HEK293 (cell line): ENCODE measurements around the gene SLC25A30.

Source experiments
- HOXA7 ChIP-seq: sonication (generic); formaldehyde crosslinking; IDR thresholded peaks from 2 replicates; pipeline ENCODE4 v1.8.1; 2022; ENCODE audit warnings: missing genetic modification reagents, borderline replicate concordance
- HOXD13 ChIP-seq: sonication (generic); formaldehyde crosslinking; IDR thresholded peaks from 2 replicates; pipeline ENCODE4 v1.8.0; 2022; ENCODE audit warnings: missing genetic modification reagents, borderline replicate concordance
- KLF16 ChIP-seq: fragments of 450-650 bp; formaldehyde crosslinking; IDR thresholded peaks from 2 replicates; pipeline ENCODE4 v1.5.1; 2017; ENCODE audit warnings: missing biosample characterization, missing genetic modification characterization
- YY1 ChIP-seq: fragments of 450-650 bp; formaldehyde crosslinking; IDR thresholded peaks from 2 replicates; pipeline ENCODE4 v1.5.1; 2018; ENCODE audit warnings: missing biosample characterization, missing genetic modification characterization
- ZBTB8A ChIP-seq: fragments of 450-650 bp; formaldehyde crosslinking; IDR thresholded peaks from 2 replicates; pipeline ENCODE4 v1.5.1; 2016; ENCODE audit warnings: missing biosample characterization, missing genetic modification characterization
- ZEB2 ChIP-seq: fragments of 450-650 bp; formaldehyde crosslinking; IDR thresholded peaks from 2 replicates; pipeline ENCODE4 v1.5.1; 2016; ENCODE audit warnings: missing biosample characterization, missing genetic modification characterization
- ZNF174 ChIP-seq: fragments of 450-650 bp; formaldehyde crosslinking; IDR thresholded peaks from 2 replicates; pipeline ENCODE4 v1.5.0; 2017; ENCODE audit warnings: missing biosample characterization, mild to moderate bottlenecking, missing genetic modification characterization
- ZNF19 ChIP-seq: fragments of 450-650 bp; formaldehyde crosslinking; IDR thresholded peaks from 2 replicates; pipeline ENCODE4; 2016; ENCODE audit warnings: missing biosample characterization, missing genetic modification characterization, low read depth
- ZNF202 ChIP-seq: fragments of 450-650 bp; formaldehyde crosslinking; IDR thresholded peaks from 2 replicates; pipeline ENCODE4 v1.5.1; 2016; ENCODE audit warnings: missing biosample characterization, missing genetic modification characterization, borderline replicate concordance
- ZNF280C ChIP-seq: fragments of 450-650 bp; formaldehyde crosslinking; IDR thresholded peaks from 2 replicates; pipeline ENCODE4 v1.5.1; 2016; ENCODE audit warnings: missing biosample characterization, missing genetic modification characterization
- ZNF292 ChIP-seq: fragments of 450-650 bp; formaldehyde crosslinking; IDR thresholded peaks from 2 replicates; pipeline ENCODE4 v1.5.1; 2016; ENCODE audit warnings: low read depth, missing biosample characterization, missing genetic modification characterization, borderline replicate concordance
- ZNF302 ChIP-seq: fragments of 450-650 bp; formaldehyde crosslinking; IDR thresholded peaks from 2 replicates; pipeline ENCODE4 v1.5.1; 2016; ENCODE audit warnings: missing biosample characterization, missing genetic modification characterization, low read depth
- ZNF341 ChIP-seq: fragments of 450-650 bp; formaldehyde crosslinking; IDR thresholded peaks from 2 replicates; pipeline ENCODE4; 2016; ENCODE audit warnings: low read depth, missing biosample characterization, missing genetic modification characterization
- ZNF37A ChIP-seq: fragments of 450-650 bp; IDR thresholded peaks from 2 replicates; pipeline ENCODE4 v1.5.1; 2018; ENCODE audit warnings: missing biosample characterization, missing genetic modification characterization
- ZNF48 ChIP-seq: fragments of 450-650 bp; formaldehyde crosslinking; IDR thresholded peaks from 2 replicates; pipeline ENCODE4 v1.5.1; 2016; ENCODE audit warnings: missing biosample characterization, missing genetic modification characterization
- ZNF558 ChIP-seq: fragments of 450-650 bp; formaldehyde crosslinking; IDR thresholded peaks from 2 replicates; pipeline ENCODE4 v1.5.1; 2016; ENCODE audit warnings: missing biosample characterization, missing genetic modification characterization
- ZNF560 ChIP-seq: fragments of 450-650 bp; formaldehyde crosslinking; IDR thresholded peaks from 2 replicates; pipeline ENCODE4 v1.5.1; 2017; ENCODE audit warnings: missing biosample characterization, missing genetic modification characterization, borderline replicate concordance
- ZNF585B ChIP-seq: fragments of 450-650 bp; formaldehyde crosslinking; IDR thresholded peaks from 2 replicates; pipeline ENCODE4 v1.5.1; 2016; ENCODE audit warnings: missing biosample characterization, missing genetic modification characterization
- ZNF621 ChIP-seq: fragments of 450-650 bp; formaldehyde crosslinking; IDR thresholded peaks from 2 replicates; pipeline ENCODE4 v1.5.1; 2017; ENCODE audit warnings: missing biosample characterization, missing genetic modification characterization
- ZNF623 ChIP-seq: fragments of 450-650 bp; formaldehyde crosslinking; IDR thresholded peaks from 2 replicates; pipeline ENCODE4 v1.5.1; 2016; ENCODE audit warnings: missing biosample characterization, missing genetic modification characterization
- ZNF624 ChIP-seq: fragments of 450-650 bp; formaldehyde crosslinking; IDR thresholded peaks from 2 replicates; pipeline ENCODE4 v1.5.1; 2017; ENCODE audit warnings: missing biosample characterization, missing genetic modification characterization
- ZNF645 ChIP-seq: fragments of 450-650 bp; formaldehyde crosslinking; IDR thresholded peaks from 2 replicates; pipeline ENCODE4; 2016; ENCODE audit warnings: missing biosample characterization, missing genetic modification characterization
- ZNF701 ChIP-seq: fragments of 450-650 bp; formaldehyde crosslinking; IDR thresholded peaks from 2 replicates; pipeline ENCODE4 v1.5.1; 2016; ENCODE audit warnings: missing biosample characterization, missing genetic modification characterization
- ZNF704 ChIP-seq: fragments of 450-650 bp; formaldehyde crosslinking; IDR thresholded peaks from 2 replicates; pipeline ENCODE4 v1.5.1; 2016; ENCODE audit warnings: missing biosample characterization, missing genetic modification characterization
- ZNF776 ChIP-seq: fragments of 450-650 bp; formaldehyde crosslinking; IDR thresholded peaks from 2 replicates; pipeline ENCODE4 v1.5.0; 2017; ENCODE audit warnings: missing biosample characterization, missing genetic modification characterization, borderline replicate concordance
- ZSCAN16 ChIP-seq: fragments of 450-650 bp; formaldehyde crosslinking; IDR thresholded peaks from 2 replicates; pipeline ENCODE4 v1.5.1; 2016; ENCODE audit warnings: missing biosample characterization, missing genetic modification characterization
- ZSCAN23 ChIP-seq: fragments of 450-650 bp; formaldehyde crosslinking; IDR thresholded peaks from 2 replicates; pipeline ENCODE4 v1.5.1; 2016; ENCODE audit warnings: missing biosample characterization, missing genetic modification characterization
- ZSCAN30 ChIP-seq: fragments of 450-650 bp; IDR thresholded peaks from 2 replicates; pipeline ENCODE4 v1.5.1; 2018; ENCODE audit warnings: missing biosample characterization, mild to moderate bottlenecking, missing genetic modification characterization, moderate library complexity
- ZSCAN4 ChIP-seq: fragments of 450-650 bp; formaldehyde crosslinking; IDR thresholded peaks from 2 replicates; pipeline ENCODE4 v1.5.1; 2017; ENCODE audit warnings: missing biosample characterization, missing genetic modification characterization
- TF ChIP-seq, protein P1 (sequence below): fragments of 450-650 bp; formaldehyde crosslinking; IDR thresholded peaks from 2 replicates; pipeline ENCODE4 v1.5.1; 2016; ENCODE audit warnings: missing biosample characterization, missing genetic modification characterization, borderline replicate concordance

The SLC25A30 gene

DNA sequence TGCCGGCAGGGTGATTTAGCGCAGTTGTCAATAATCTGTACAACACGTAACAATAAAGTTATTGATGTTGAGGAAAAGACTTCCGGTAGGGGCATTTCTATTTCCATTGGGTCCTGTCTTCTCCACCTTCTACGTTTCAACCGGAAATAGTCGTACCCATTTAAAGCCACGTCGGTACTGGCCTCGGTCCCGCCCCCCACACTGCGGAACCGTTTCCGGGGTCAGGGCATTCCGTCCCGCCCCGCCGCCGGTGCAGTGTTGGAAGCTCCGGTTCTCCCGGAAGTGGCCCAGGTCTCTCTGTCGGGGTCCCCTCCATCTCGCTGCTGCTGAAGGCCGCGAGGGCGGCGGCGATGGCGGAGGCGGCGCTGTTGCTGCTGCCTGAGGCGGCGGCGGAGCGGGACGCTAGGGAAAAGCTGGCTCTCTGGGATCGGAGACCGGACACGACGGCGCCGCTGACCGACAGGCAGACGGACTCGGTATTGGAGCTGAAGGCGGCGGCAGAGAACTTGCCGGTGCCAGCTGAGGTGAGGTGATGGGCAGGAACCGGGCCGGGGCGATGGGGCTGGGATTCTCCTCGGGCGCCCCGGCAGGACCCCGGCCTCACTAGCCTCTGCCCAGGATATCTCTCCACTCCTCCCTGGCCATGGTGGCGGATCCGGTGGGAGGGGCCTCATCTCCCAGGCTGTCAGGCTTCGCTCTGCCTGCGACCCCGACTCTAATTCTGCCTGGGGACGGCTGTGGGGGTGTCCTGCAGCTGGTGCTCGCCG is 46.7 kb upstream of the SLC25A30 start, which contains the start of gene COG3 (continued):
- TF ChIP-seq ZSCAN4 (tag by site-specific recombination) (no peak), ZNF645 (tag by site-specific recombination) (no peak), ZNF558 (tag by site-specific recombination) (peak; percentile 84; the same call in 1 of the 2 replicates), ZNF704 (tag by site-specific recombination) (peak; percentile 62; the same call in 1 of the 2 replicates), ZNF621 (tag by site-specific recombination) (no peak), ZNF585B (tag by site-specific recombination) (no peak), ZNF624 (tag by site-specific recombination) (no peak), ZNF623 (tag by site-specific recombination) (no peak), ZNF280C (tag by site-specific recombination) (no peak), ZSCAN30 (peak; percentile 72), ZNF292 (tag by site-specific recombination) (no peak), HOXA7 (CRISPR knock-in tag) (no peak), YY1 (tag by site-specific recombination) (peak; percentile 86), ZNF48 (tag by site-specific recombination) (no peak), ZNF341 (peak; percentile 39), ZNF776 (tag by site-specific recombination) (no peak), ZNF302 (tag by site-specific recombination) (no peak), ZSCAN16 (tag by site-specific recombination) (no peak), ZNF202 (tag by site-specific recombination) (no peak), ZNF174 (tag by site-specific recombination) (no peak), ZNF560 (tag by site-specific recombination) (no peak), ZNF701 (tag by site-specific recombination) (no peak), ZSCAN23 (tag by site-specific recombination) (0 out of 2 replicates have a peak, but pooled peaks have one; percentile 1), ZNF19 (tag by site-specific recombination) (no peak), ZEB2 (tag by site-specific recombination) (peak; percentile 100), ZNF37A (tag by site-specific recombination) (no peak), ZBTB8A (peak; percentile 70), HOXD13 (no peak), KLF16 (tag by site-specific recombination) (0 out of 2 replicates have a peak, but pooled peaks have one; percentile 67)
- TF ChIP-seq, protein P1, sequence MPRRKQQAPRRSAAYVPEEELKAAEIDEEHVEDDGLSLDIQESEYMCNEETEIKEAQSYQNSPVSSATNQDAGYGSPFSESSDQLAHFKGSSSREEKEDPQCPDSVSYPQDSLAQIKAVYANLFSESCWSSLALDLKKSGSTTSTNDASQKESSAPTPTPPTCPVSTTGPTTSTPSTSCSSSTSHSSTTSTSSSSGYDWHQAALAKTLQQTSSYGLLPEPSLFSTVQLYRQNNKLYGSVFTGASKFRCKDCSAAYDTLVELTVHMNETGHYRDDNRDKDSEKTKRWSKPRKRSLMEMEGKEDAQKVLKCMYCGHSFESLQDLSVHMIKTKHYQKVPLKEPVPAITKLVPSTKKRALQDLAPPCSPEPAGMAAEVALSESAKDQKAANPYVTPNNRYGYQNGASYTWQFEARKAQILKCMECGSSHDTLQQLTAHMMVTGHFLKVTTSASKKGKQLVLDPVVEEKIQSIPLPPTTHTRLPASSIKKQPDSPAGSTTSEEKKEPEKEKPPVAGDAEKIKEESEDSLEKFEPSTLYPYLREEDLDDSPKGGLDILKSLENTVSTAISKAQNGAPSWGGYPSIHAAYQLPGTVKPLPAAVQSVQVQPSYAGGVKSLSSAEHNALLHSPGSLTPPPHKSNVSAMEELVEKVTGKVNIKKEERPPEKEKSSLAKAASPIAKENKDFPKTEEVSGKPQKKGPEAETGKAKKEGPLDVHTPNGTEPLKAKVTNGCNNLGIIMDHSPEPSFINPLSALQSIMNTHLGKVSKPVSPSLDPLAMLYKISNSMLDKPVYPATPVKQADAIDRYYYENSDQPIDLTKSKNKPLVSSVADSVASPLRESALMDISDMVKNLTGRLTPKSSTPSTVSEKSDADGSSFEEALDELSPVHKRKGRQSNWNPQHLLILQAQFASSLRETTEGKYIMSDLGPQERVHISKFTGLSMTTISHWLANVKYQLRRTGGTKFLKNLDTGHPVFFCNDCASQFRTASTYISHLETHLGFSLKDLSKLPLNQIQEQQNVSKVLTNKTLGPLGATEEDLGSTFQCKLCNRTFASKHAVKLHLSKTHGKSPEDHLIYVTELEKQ (tag by site-specific recombination): peak; percentile 61; the same call in 1 of the 2 replicates
